Upper lobe of left lung (tissue), 4 donors: Measurements from ENCODE around the gene HPS1.
A peak's percentile ranks its signal among the peaks of the same experiment; 100 is the strongest.

Experiments
- EP300 ChIP-seq, 4 donors: sonication (generic); formaldehyde crosslinking; IDR thresholded peaks; one replicate each; pipeline ENCODE4 v1.5.1; 2017; ENCODE audit warnings: antibody characterized with exemption in 4 of 4, control low read depth in 2 of 4
- POLR2A ChIP-seq, 4 donors: fragments of 450-650 bp; IDR thresholded peaks; one replicate each; pipeline ENCODE4 v1.5.1; 2016 to 2017; ENCODE audit warnings: antibody characterized with exemption in 4 of 4, mild to moderate bottlenecking in 2 of 4
- POLR2AphosphoS5 ChIP-seq, 2 donors: sonication (generic); formaldehyde crosslinking; IDR thresholded peaks; one replicate each; pipeline ENCODE4 v1.5.1; 2017; ENCODE audit warnings: antibody characterized with exemption in 2 of 2
- TF ChIP-seq, protein P1 (sequence below), 6 experiments: fragments of 450-650 bp in 4 of 6; fragments of 200-600 bp in 2 of 6; sonication (generic) in 2 of 6; IDR thresholded peaks; one replicate each; pipeline ENCODE4 v1.5.1; 2016 to 2019; ENCODE audit warnings: antibody characterized with exemption in 6 of 6

DNA sequence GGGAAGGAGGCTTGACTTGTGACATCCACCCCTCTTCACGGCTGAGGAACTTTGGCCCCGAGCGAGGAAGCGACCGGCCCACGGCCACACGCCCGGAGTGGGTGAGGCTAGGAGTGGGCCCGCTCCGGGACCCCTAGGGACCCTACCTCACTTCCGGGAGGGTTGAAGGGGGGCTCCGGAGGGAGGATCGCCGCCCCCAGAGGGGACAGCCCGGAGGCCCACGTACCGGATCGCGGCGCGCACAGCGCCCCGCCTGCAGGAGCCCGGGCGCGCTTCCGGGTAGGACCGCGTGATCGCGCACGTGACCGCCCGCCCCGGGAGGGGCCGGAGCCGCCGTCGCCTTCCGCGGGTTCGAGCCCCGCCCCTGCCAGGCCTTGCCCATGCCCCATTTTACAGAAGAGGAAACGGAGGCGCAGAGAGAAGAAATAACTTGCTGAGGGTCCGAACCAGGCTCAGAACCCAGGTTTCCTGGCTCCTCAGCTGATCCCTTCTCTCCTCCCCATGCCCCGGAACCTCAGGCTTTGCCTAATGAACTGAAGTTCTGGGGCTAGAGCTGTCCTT, at the start of gene HPS1:
- TF ChIP-seq, protein P1, sequence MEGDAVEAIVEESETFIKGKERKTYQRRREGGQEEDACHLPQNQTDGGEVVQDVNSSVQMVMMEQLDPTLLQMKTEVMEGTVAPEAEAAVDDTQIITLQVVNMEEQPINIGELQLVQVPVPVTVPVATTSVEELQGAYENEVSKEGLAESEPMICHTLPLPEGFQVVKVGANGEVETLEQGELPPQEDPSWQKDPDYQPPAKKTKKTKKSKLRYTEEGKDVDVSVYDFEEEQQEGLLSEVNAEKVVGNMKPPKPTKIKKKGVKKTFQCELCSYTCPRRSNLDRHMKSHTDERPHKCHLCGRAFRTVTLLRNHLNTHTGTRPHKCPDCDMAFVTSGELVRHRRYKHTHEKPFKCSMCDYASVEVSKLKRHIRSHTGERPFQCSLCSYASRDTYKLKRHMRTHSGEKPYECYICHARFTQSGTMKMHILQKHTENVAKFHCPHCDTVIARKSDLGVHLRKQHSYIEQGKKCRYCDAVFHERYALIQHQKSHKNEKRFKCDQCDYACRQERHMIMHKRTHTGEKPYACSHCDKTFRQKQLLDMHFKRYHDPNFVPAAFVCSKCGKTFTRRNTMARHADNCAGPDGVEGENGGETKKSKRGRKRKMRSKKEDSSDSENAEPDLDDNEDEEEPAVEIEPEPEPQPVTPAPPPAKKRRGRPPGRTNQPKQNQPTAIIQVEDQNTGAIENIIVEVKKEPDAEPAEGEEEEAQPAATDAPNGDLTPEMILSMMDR (IDR thresholded peaks at IDR 0.05), result peak in 3 of 6 experiments; percentile 4 to 29 (median 24)
- TF ChIP-seq POLR2A (IDR thresholded peaks at IDR 0.05) (peak in 3 of 4 donors; percentile 84 to 96 (median 94)), EP300 (IDR thresholded peaks at IDR 0.05) (no peak), POLR2AphosphoS5 (IDR thresholded peaks at IDR 0.05) (peak; percentile 74 to 89)
